SIG-M5 (cell line): Measurements from ENCODE around the gene SLAMF7.
"Not testable (repeated sequence)": the region's sequence is repeated elsewhere in the genome, so short reads cannot be mapped to it uniquely, and the experiment has no call there.

Source experiments
- DNase-seq: peaks from one replicate; lab custom pipeline; 2025; lab: John Stamatoyannopoulos, UW

SLAMF7 gene

DNA sequence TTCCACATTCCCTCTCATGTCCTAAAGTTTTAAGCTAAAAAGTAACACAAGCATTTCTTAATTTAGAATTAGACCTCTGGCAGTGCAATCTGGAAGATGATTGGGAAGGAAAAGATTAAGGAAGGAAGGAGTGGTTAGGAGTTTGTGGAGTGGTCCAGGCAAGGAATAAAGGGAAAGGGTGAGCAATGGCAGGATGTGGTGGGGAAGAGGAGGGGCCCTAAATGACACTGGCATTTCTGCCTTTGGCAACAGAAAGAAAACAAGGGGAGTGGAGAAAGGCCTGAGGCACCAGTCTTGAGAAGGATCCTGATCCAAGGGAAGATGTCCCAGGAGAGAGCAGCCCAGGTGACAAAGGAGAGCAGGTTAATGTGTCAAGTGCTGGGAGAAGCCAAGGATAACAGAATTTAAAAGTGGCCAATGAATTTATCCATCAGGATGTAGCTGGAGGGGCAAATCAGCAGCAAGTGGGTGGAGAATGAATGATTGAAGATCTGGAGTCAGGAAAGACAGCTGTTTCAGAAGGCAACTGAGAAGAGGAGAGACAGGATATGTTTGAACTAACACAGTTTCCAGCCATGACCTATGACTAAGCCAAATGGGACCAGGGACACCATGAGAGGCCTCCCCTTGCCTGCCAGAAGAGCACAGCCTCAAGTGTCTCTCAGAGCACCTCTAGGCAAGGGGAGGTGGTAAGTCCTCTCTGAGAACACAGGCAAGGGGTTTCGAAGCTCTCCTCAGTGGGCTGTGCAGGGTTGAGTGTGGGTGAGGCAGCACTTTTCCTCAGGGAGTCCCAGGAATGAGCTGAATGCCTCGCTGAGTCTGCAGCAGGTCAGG, 36.1 kb downstream of the SLAMF7 start:
- no peak for DNase-seq

DNA sequence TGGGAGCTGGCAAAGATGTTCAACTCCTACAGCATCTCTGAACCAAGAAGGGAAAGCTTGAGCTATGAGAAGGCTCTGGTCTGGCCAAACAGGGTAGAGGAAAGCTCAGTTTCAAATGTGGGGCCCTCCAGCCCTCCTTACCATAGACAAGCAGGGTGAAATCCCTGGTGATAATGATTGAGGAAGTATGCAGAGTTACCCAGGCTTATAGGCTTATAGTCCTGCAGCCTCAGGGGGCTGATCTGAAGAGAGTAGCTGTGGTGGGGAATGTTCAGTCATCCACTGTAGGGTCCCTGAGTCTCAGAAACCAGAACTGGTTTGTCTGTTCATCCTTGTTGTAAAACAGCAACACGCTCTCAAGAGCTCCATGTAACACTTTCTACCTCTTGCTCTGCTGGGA, 37.1 kb downstream of the SLAMF7 start:
- no peak for DNase-seq

DNA sequence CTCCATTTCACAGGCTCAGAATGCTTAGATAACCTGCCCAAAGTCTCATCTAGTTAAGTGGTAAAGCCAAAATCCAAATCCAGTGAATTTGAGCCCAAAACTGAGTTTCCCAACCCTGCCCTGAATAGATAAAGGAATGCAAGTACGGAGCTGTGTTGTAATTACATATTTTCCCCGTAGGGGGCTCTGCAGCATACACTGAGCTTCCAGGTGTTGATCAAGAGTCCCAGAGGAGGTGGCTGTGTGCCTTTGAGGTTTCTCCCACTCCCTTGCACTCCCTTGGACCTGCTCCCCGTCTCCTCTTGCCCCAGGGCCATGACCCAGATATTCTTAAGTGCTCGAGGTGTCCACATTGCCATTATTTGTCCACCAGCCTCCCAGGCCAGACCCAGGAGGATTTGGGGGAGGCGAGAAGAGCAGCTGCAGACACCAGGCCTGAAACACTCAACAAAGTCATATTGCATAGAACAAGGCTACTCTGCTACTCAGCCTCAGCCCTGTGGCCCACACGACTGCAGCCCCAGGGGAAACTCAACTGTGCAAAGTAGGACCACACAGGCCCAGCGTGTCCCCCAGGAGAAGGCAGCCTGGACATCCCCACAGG, 38.5 kb downstream of the SLAMF7 start:
- DNase-seq, result no peak

DNA sequence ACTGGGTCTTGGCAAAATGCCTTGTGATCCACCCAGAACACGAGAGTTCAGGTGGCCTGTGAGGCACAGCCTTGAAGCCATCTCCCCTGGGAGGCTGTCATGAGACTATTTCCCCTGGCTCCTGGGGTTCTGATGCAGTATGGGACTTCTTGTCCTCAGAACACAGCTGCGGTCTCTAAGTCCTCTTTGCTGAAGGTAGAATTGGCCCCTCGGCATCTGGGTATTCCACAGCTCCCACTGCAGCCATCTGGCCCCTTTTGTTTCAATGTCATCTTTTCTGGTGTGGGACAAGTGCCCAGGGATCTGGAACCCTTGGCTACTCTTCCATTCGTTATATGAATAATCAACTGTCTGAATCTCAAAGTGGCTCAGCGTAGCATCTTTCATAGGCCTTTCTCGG, 39.9 kb downstream of the SLAMF7 start:
- no peak for DNase-seq

- DNase-seq, result no peak
These were observed 40.8 kb downstream of the SLAMF7 start for GRCh38 chr1:160779626-160780397.

- no peak for DNase-seq
These were observed 41.3 kb downstream of the SLAMF7 start for GRCh38 chr1:160780398-160780755.

GRCh38 chr1:160781186-160781766, 42.2 kb downstream of the SLAMF7 start:
- no peak for DNase-seq

- no peak for DNase-seq
These were observed 43.1 kb downstream of the SLAMF7 start for GRCh38 chr1:160781914-160782689.

GRCh38 chr1:160782988-160783765, 44.1 kb downstream of the SLAMF7 start:
- DNase-seq, result not testable (repeated sequence)

GRCh38 chr1:160789051-160789701, 50.1 kb downstream of the SLAMF7 start:
- no peak for DNase-seq

- no peak for DNase-seq
These were observed 50.9 kb downstream of the SLAMF7 start for GRCh38 chr1:160789702-160790611.

DNA sequence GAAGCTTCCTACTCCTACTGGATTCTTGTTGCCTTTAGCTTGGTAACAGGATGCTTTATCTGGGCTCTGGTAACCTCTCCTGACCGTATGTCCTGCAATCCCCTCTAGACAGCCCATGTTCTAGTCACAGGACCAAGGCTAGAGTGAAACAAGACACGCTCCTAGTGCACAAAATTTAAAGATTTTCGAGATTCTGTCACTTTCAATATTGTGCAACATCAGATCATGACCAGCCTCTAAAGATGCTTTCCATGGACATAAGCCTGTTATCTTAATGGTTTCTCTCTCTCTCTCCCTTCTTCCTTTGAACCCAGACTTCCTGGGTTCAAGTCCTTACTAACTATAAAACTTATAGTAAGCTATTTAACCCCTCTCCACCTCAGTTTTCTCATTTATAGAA, 55.3 kb downstream of the SLAMF7 start:
- no peak for DNase-seq

DNA sequence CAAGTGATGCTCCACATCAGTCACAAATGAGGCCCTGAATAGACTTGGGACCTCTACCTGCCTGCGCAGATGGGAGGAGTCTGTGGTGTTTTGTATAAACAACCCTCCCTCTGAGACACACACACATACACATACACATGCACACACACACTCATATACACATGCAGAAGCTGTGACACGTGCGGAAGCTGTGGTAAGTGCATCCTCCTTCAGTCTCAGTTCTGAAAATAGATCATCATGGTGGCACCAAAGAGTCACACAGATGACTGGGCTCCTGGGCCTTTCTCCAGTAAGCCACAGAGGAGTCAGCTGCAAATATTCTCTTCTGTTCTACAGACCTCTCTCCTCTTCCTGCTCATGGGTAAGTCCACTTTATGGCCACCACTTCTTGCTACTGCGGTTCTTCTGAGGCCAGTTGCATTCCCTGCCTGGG, 56.9 kb downstream of the SLAMF7 start, which contains the start of gene LY9:
Gene LY9, plus strand, starts transcription at position 224 of the 433 bp plus-strand sequence. Its CDS starts 14 bp downstream, at position 238.
- peak; percentile 56 for DNase-seq

- no peak for DNase-seq
These were observed 58.2 kb downstream of the SLAMF7 start for GRCh38 chr1:160797271-160797709.

GRCh38 chr1:160797861-160798273, 58.8 kb downstream of the SLAMF7 start:
- no peak for DNase-seq

DNA sequence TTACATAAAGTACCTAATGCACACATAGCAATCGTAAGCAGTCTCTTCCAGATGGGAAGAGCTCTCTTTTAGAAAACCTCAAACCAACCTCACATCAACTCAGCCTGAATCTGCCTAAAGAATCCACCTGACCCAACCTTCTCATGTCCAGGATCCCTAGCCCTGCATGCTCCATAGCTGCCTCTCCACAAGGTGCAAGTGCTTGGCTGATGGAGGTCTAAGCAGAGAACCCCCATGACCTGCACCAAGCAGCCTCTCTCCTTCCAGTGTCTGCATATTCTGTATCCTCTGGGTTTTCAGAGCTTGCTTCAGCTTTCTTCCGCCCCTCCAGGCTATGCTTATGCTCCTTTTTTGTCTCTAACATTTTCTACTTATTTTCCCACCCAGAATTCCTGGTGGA, 59.4 kb downstream of the SLAMF7 start:
- no peak for DNase-seq

DNA sequence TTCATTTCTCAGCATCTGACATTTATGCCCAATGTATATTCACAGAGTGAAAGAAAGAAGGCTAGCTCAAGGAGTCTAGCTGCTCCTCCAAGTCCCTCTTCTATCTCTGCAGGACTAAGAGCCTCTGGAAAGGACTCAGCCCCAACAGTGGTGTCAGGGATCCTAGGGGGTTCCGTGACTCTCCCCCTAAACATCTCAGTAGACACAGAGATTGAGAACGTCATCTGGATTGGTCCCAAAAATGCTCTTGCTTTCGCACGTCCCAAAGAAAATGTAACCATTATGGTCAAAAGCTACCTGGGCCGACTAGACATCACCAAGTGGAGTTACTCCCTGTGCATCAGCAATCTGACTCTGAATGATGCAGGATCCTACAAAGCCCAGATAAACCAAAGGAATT, 60.6 kb downstream of the SLAMF7 start:
- DNase-seq, result no peak

- no peak for DNase-seq
These were observed 61.1 kb downstream of the SLAMF7 start for GRCh38 chr1:160800142-160800541.
